Inferior parietal cortex (tissue), 1 donor: ENCODE results near the gene DOCK1.

Experiments
- DNase-seq: peaks from one replicate; pipeline ENCODE4 v3.0.0-alpha.2; 2016; ENCODE audit errors: extremely low spot score

Gene DOCK1

GRCh38 chr10:127035827-127036226, 130.6 kb downstream of the DOCK1 start:
- DNase-seq, result no peak

GRCh38 chr10:127036987-127037386, 131.8 kb downstream of the DOCK1 start:
- DNase-seq, result no peak

- no peak for DNase-seq
Measured at GRCh38 chr10:127039435-127039834, 134.2 kb downstream of the DOCK1 start.

GRCh38 chr10:127040756-127041155, 135.5 kb downstream of the DOCK1 start:
- DNase-seq, result no peak

- DNase-seq, result no peak
Measured at GRCh38 chr10:127041552-127041951, 136.3 kb downstream of the DOCK1 start.

- DNase-seq, result no peak
Measured at GRCh38 chr10:127043301-127043700, 138.1 kb downstream of the DOCK1 start.

GRCh38 chr10:127044186-127044585, 139.0 kb downstream of the DOCK1 start:
- no peak for DNase-seq

GRCh38 chr10:127046975-127047877, 142.0 kb downstream of the DOCK1 start:
- no peak for DNase-seq

- no peak for DNase-seq
Measured at GRCh38 chr10:127047878-127048238, 142.6 kb downstream of the DOCK1 start.

GRCh38 chr10:127048630-127049029, 143.4 kb downstream of the DOCK1 start:
- no peak for DNase-seq

- no peak for DNase-seq
Measured at GRCh38 chr10:127052001-127052400, 146.8 kb downstream of the DOCK1 start.

- DNase-seq, result no peak
Measured at GRCh38 chr10:127055263-127055662, 150.0 kb downstream of the DOCK1 start.

- no peak for DNase-seq
Measured at GRCh38 chr10:127059314-127059713, 154.1 kb downstream of the DOCK1 start.

- no peak for DNase-seq
Measured at GRCh38 chr10:127063762-127064161, 158.5 kb downstream of the DOCK1 start.

GRCh38 chr10:127064474-127064873, 159.2 kb downstream of the DOCK1 start:
- DNase-seq, result no peak

GRCh38 chr10:127067542-127068194, 162.4 kb downstream of the DOCK1 start:
- DNase-seq, result no peak

GRCh38 chr10:127068485-127068884, 163.3 kb downstream of the DOCK1 start:
- no peak for DNase-seq

GRCh38 chr10:127069436-127069835, 164.2 kb downstream of the DOCK1 start:
- DNase-seq, result no peak

GRCh38 chr10:127071126-127071525, 165.9 kb downstream of the DOCK1 start:
- no peak for DNase-seq

GRCh38 chr10:127073666-127074065, 168.4 kb downstream of the DOCK1 start:
- no peak for DNase-seq

- DNase-seq, result no peak
Measured at GRCh38 chr10:127079392-127079791, 174.2 kb downstream of the DOCK1 start.

GRCh38 chr10:127080317-127080716, 175.1 kb downstream of the DOCK1 start:
- DNase-seq, result no peak

- no peak for DNase-seq
Measured at GRCh38 chr10:127081851-127082345, 176.7 kb downstream of the DOCK1 start.
